Measurements from ENCODE around the gene XYLT1. TPM values are rescaled to one million over a fixed set of nuclear protein-coding genes. Genes with fewer than 3 reads are reported as not detected.

The XYLT1 gene
- total and polyA plus RNA-seq, 2 of the 8 experiments (the other 6 are each of a cell fraction or from before 2014, with no cell fraction given), result 6.6 to 25.4 TPM

GRCh38 chr16:17493012-17493411 lies 22.3 kb upstream of the XYLT1 start:
- TF ChIP-seq HDAC6 (IDR thresholded peaks at IDR 0.05; ENCODE audit: low read depth, low read length) (no peak), SAP30 (IDR thresholded peaks at IDR 0.05; ENCODE audit: insufficient read depth, insufficient replicate concordance, low read length) (no peak), SIX5 (IDR thresholded peaks at IDR 0.05; ENCODE audit: low read depth, low read length) (no peak), GTF2F1 (IDR thresholded peaks at IDR 0.05; ENCODE audit: borderline replicate concordance, low read depth, low read length) (no peak), CREB1 (IDR thresholded peaks at IDR 0.05) (no peak), EP300 (IDR thresholded peaks at IDR 0.05; ENCODE audit: borderline replicate concordance in 1 of 2, low read depth in 2 of 2, low read length in 2 of 2) (no peak)
- no peaks in the 10 kb centered on the region for H3K4me1 ChIP-seq (replicated peaks in 1 of 4; ENCODE audit: control insufficient read depth in 3 of 4, insufficient read depth in 4 of 4, low read length in 3 of 4)
- no peak overlapping the region for H3K56ac ChIP-seq (replicated peaks; ENCODE audit: insufficient read length, low read depth, low read length)
- no peak overlapping the region for H2AFZ ChIP-seq (ENCODE audit: low read length)
- H3K36me3 ChIP-seq (ENCODE audit: control insufficient read depth in 2 of 4, insufficient read depth in 4 of 4, low read length in 3 of 4), result no peaks in the 10 kb centered on the region
- no peak overlapping the region for H3K4ac ChIP-seq (replicated peaks; ENCODE audit: insufficient read length, low read depth, low read length)
- H2BK15ac ChIP-seq (ENCODE audit: low read length), result no peak overlapping the region
- H3K9ac ChIP-seq (replicated peaks in 1 of 4; ENCODE audit: extremely low read depth in 1 of 4, low read depth in 3 of 4, low read length in 3 of 4), result no peak overlapping the region
- no peak overlapping the region for H2BK120ac ChIP-seq (replicated peaks; ENCODE audit: low read depth, low read length)
- DNase-seq (ENCODE audit: low read depth in 1 of 2, low spot score in 2 of 2), result no peak
- no peak overlapping the region for H3K4me2 ChIP-seq (ENCODE audit: insufficient read depth in 1 of 2, low read depth in 2 of 2, low read length in 2 of 2)
- no peak overlapping the region for H3K23ac ChIP-seq (ENCODE audit: insufficient read length)
- H3K79me2 ChIP-seq (ENCODE audit: control insufficient read depth in 1 of 2, insufficient read depth in 2 of 2, low read length in 2 of 2), result no peaks in the 10 kb centered on the region
- H3K14ac ChIP-seq (ENCODE audit: insufficient read length), result no peak overlapping the region
- no peak overlapping the region for H2BK5ac ChIP-seq (ENCODE audit: low read depth, low read length)
- H3K4me3 ChIP-seq (ENCODE audit: extremely low read depth in 1 of 4, insufficient read depth in 2 of 4, low read depth in 3 of 4, low read length in 4 of 4), result no peak overlapping the region
- no peak overlapping the region for H4K91ac ChIP-seq (replicated peaks; ENCODE audit: insufficient read length, low read length)
- no peak overlapping the region for H2BK20ac ChIP-seq (ENCODE audit: low read length)
- no peak overlapping the region for H4K8ac ChIP-seq (ENCODE audit: extremely low read depth, insufficient read depth, low read length)
- ChIA-PET CTCF (ENCODE audit: partially characterized antibody) (interaction anchor here (0.5 kb wide), 1 partner anchor 96 kb away, joined by 3 read pairs; no protein-coding TSS in a partner anchor), POLR2A (ENCODE audit: partially characterized antibody) (no interaction called here)
- no peaks in the 10 kb centered on the region for H3K79me1 ChIP-seq (ENCODE audit: low read depth, low read length)
- FAIRE-seq, result no peak
- no peaks in the 10 kb centered on the region for H3K9me3 ChIP-seq (ENCODE audit: insufficient read depth in 2 of 2, low read depth in 1 of 2, low read length in 1 of 2)
- no peak overlapping the region for H2BK12ac ChIP-seq (ENCODE audit: low read depth, low read length)
- no peaks in the 10 kb centered on the region for H3K23me2 ChIP-seq (ENCODE audit: low read depth, low read length)
- no peak overlapping the region for H2AK5ac ChIP-seq (ENCODE audit: low read depth, low read length)
- no peaks in the 10 kb centered on the region for H3K27me3 ChIP-seq (replicated peaks in 1 of 4; ENCODE audit: control insufficient read depth in 3 of 4, extremely low read depth in 1 of 4, insufficient read depth in 3 of 4, low read length in 3 of 4)
- no peak overlapping the region for H3K27ac ChIP-seq (ENCODE audit: low read depth, low read length)
- no peak overlapping the region for H4K5ac ChIP-seq (ENCODE audit: insufficient read length, low read depth, low read length)
- H4K20me1 ChIP-seq (replicated peaks in 1 of 2; ENCODE audit: control insufficient read depth in 1 of 2, insufficient read depth in 2 of 2, low read length in 2 of 2), result no peaks in the 10 kb centered on the region
- no peak overlapping the region for H3K18ac ChIP-seq (ENCODE audit: extremely low read depth, low read length)

Data from H1 (cell line).